Parietal lobe (tissue), 1 donor: ENCODE results near the gene GSAP. TPM values are rescaled to one million over a fixed set of nuclear protein-coding genes. Genes with fewer than 3 reads are reported as not detected.

Source experiments
- total RNA-seq: library from RNA; depleted of rRNA; stranded (reverse); fragments of >200 nt; gene quantifications from one replicate; pipeline ENCODE4 v1.2.3, GENCODE V29; 2014

GSAP gene, protein sequence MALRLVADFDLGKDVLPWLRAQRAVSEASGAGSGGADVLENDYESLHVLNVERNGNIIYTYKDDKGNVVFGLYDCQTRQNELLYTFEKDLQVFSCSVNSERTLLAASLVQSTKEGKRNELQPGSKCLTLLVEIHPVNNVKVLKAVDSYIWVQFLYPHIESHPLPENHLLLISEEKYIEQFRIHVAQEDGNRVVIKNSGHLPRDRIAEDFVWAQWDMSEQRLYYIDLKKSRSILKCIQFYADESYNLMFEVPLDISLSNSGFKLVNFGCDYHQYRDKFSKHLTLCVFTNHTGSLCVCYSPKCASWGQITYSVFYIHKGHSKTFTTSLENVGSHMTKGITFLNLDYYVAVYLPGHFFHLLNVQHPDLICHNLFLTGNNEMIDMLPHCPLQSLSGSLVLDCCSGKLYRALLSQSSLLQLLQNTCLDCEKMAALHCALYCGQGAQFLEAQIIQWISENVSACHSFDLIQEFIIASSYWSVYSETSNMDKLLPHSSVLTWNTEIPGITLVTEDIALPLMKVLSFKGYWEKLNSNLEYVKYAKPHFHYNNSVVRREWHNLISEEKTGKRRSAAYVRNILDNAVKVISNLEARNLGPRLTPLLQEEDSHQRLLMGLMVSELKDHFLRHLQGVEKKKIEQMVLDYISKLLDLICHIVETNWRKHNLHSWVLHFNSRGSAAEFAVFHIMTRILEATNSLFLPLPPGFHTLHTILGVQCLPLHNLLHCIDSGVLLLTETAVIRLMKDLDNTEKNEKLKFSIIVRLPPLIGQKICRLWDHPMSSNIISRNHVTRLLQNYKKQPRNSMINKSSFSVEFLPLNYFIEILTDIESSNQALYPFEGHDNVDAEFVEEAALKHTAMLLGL
- 12.5 TPM for total RNA-seq

GRCh38 chr7:77415823-77416620 lies at the start of gene GSAP:
GSAP (minus strand) TSS chr7:77416349; CDS start chr7:77416321, 28 bp downstream.

Other genes starting within 250 kb of the GSAP start
- gene FGL2, start 216.5 kb downstream of the GSAP start, total RNA-seq: 0.63 TPM
- 202 TPM for gene PTPN12, start 120.9 kb upstream of the GSAP start, total RNA-seq